ENCODE data around the gene MAST4.

The MAST4 gene

GRCh38 chr5:67020096-67020615, 424.0 kb downstream of the MAST4 start:
- Histone ChIP-seq H3K4me1 (ENCODE audit: insufficient read depth, low read length) (peaks cover 22% of the 10 kb centered on the region), H3K27me3 (ENCODE audit: control insufficient read depth in 1 of 2, insufficient read depth in 2 of 2, low read length in 2 of 2) (no peaks in the 10 kb centered on the region), H3K9me3 (ENCODE audit: low read length) (no peaks in the 10 kb centered on the region), H3K36me3 (ENCODE audit: insufficient read depth, low read length) (no peaks in the 10 kb centered on the region), H3K4me3 (ENCODE audit: low read depth in 1 of 2, low read length in 2 of 2) (no peak overlapping the region), H3K27ac (ENCODE audit: low read depth, low read length) (no peak overlapping the region), H3K9ac (ENCODE audit: low read length) (no peak overlapping the region)

GRCh38 chr5:67021031-67021430, 424.8 kb downstream of the MAST4 start:
- no peak overlapping the region for H3K9ac ChIP-seq (ENCODE audit: low read length)

GRCh38 chr5:67021521-67021920, 425.3 kb downstream of the MAST4 start:
- no peaks in the 10 kb centered on the region for H3K9me3 ChIP-seq (ENCODE audit: low read length)
- no peak overlapping the region for H3K4me3 ChIP-seq (ENCODE audit: low read depth in 1 of 2, low read length in 2 of 2)
- no peak overlapping the region for H3K27ac ChIP-seq (ENCODE audit: low read depth, low read length)
- H3K9ac ChIP-seq (ENCODE audit: low read length): no peak overlapping the region
- H3K4me1 ChIP-seq (ENCODE audit: insufficient read depth, low read length): peaks cover 12% of the 10 kb centered on the region
- no peaks in the 10 kb centered on the region for H3K27me3 ChIP-seq (ENCODE audit: control insufficient read depth in 1 of 2, insufficient read depth in 2 of 2, low read length in 2 of 2)
- H3K36me3 ChIP-seq (ENCODE audit: insufficient read depth, low read length): no peaks in the 10 kb centered on the region

More at GRCh38 chr5:67021031-67021430, 424.8 kb downstream of the MAST4 start:
- Histone ChIP-seq H3K9me3 (ENCODE audit: low read length) (no peaks in the 10 kb centered on the region), H3K4me1 (ENCODE audit: insufficient read depth, low read length) (peaks cover 15% of the 10 kb centered on the region), H3K27ac (ENCODE audit: low read depth, low read length) (no peak overlapping the region), H3K4me3 (ENCODE audit: low read depth in 1 of 2, low read length in 2 of 2) (no peak overlapping the region), H3K27me3 (ENCODE audit: control insufficient read depth in 1 of 2, insufficient read depth in 2 of 2, low read length in 2 of 2) (no peaks in the 10 kb centered on the region), H3K36me3 (ENCODE audit: insufficient read depth, low read length) (no peaks in the 10 kb centered on the region)

- H3K4me1 ChIP-seq (ENCODE audit: insufficient read depth, low read length): peaks cover 10% of the 10 kb centered on the region
- H3K9me3 ChIP-seq (ENCODE audit: low read length): no peaks in the 10 kb centered on the region
- no peaks in the 10 kb centered on the region for H3K36me3 ChIP-seq (ENCODE audit: insufficient read depth, low read length)
- no peaks in the 10 kb centered on the region for H3K27me3 ChIP-seq (ENCODE audit: control insufficient read depth in 1 of 2, insufficient read depth in 2 of 2, low read length in 2 of 2)
- H3K27ac ChIP-seq (ENCODE audit: low read depth, low read length): no peak overlapping the region
- no peak overlapping the region for H3K9ac ChIP-seq (ENCODE audit: low read length)
- H3K4me3 ChIP-seq (ENCODE audit: low read depth in 1 of 2, low read length in 2 of 2): no peak overlapping the region
Measured at GRCh38 chr5:67021962-67022361, 425.8 kb downstream of the MAST4 start.

GRCh38 chr5:67025457-67025856, 429.3 kb downstream of the MAST4 start:
- H3K36me3 ChIP-seq (ENCODE audit: insufficient read depth, low read length): no peaks in the 10 kb centered on the region
- no peaks in the 10 kb centered on the region for H3K9me3 ChIP-seq (ENCODE audit: low read length)
- H3K9ac ChIP-seq (ENCODE audit: low read length): no peak overlapping the region
- H3K4me3 ChIP-seq (ENCODE audit: low read depth in 1 of 2, low read length in 2 of 2): no peak overlapping the region
- no peaks in the 10 kb centered on the region for H3K27me3 ChIP-seq (ENCODE audit: control insufficient read depth in 1 of 2, insufficient read depth in 2 of 2, low read length in 2 of 2)
- no peak overlapping the region for H3K27ac ChIP-seq (ENCODE audit: low read depth, low read length)
- peaks cover 12% of the 10 kb centered on the region for H3K4me1 ChIP-seq (ENCODE audit: insufficient read depth, low read length)

GRCh38 chr5:67026278-67026677, 430.1 kb downstream of the MAST4 start:
- no peaks in the 10 kb centered on the region for H3K36me3 ChIP-seq (ENCODE audit: insufficient read depth, low read length)
- no peaks in the 10 kb centered on the region for H3K27me3 ChIP-seq (ENCODE audit: control insufficient read depth in 1 of 2, insufficient read depth in 2 of 2, low read length in 2 of 2)
- H3K9me3 ChIP-seq (ENCODE audit: low read length): no peaks in the 10 kb centered on the region
- H3K9ac ChIP-seq (ENCODE audit: low read length): no peak overlapping the region
- H3K4me3 ChIP-seq (ENCODE audit: low read depth in 1 of 2, low read length in 2 of 2): no peak overlapping the region
- H3K4me1 ChIP-seq (ENCODE audit: insufficient read depth, low read length): peaks cover 20% of the 10 kb centered on the region
- H3K27ac ChIP-seq (ENCODE audit: low read depth, low read length): no peak overlapping the region

GRCh38 chr5:67027171-67027570, 431.0 kb downstream of the MAST4 start:
- Histone ChIP-seq H3K9me3 (ENCODE audit: low read length) (no peaks in the 10 kb centered on the region), H3K27me3 (ENCODE audit: control insufficient read depth in 1 of 2, insufficient read depth in 2 of 2, low read length in 2 of 2) (no peaks in the 10 kb centered on the region), H3K9ac (ENCODE audit: low read length) (no peak overlapping the region), H3K27ac (ENCODE audit: low read depth, low read length) (no peak overlapping the region), H3K4me1 (ENCODE audit: insufficient read depth, low read length) (peaks cover 24% of the 10 kb centered on the region), H3K4me3 (ENCODE audit: low read depth in 1 of 2, low read length in 2 of 2) (no peak overlapping the region), H3K36me3 (ENCODE audit: insufficient read depth, low read length) (no peaks in the 10 kb centered on the region)

- H3K4me3 ChIP-seq (ENCODE audit: low read depth in 1 of 2, low read length in 2 of 2): no peak overlapping the region
- no peaks in the 10 kb centered on the region for H3K36me3 ChIP-seq (ENCODE audit: insufficient read depth, low read length)
- H3K9ac ChIP-seq (ENCODE audit: low read length): no peak overlapping the region
- H3K9me3 ChIP-seq (ENCODE audit: low read length): no peaks in the 10 kb centered on the region
- peaks cover 24% of the 10 kb centered on the region for H3K4me1 ChIP-seq (ENCODE audit: insufficient read depth, low read length)
- no peaks in the 10 kb centered on the region for H3K27me3 ChIP-seq (ENCODE audit: control insufficient read depth in 1 of 2, insufficient read depth in 2 of 2, low read length in 2 of 2)
- no peak overlapping the region for H3K27ac ChIP-seq (ENCODE audit: low read depth, low read length)
Measured at GRCh38 chr5:67028371-67028770, 432.2 kb downstream of the MAST4 start.

GRCh38 chr5:67028941-67029340, 432.7 kb downstream of the MAST4 start:
- Histone ChIP-seq H3K4me1 (ENCODE audit: insufficient read depth, low read length) (peaks cover 29% of the 10 kb centered on the region), H3K36me3 (ENCODE audit: insufficient read depth, low read length) (no peaks in the 10 kb centered on the region), H3K4me3 (ENCODE audit: low read depth in 1 of 2, low read length in 2 of 2) (no peak overlapping the region), H3K9ac (ENCODE audit: low read length) (no peak overlapping the region), H3K9me3 (ENCODE audit: low read length) (no peaks in the 10 kb centered on the region), H3K27me3 (ENCODE audit: control insufficient read depth in 1 of 2, insufficient read depth in 2 of 2, low read length in 2 of 2) (no peaks in the 10 kb centered on the region), H3K27ac (ENCODE audit: low read depth, low read length) (no peak overlapping the region)

- Histone ChIP-seq H3K27me3 (ENCODE audit: control insufficient read depth in 1 of 2, insufficient read depth in 2 of 2, low read length in 2 of 2) (no peaks in the 10 kb centered on the region), H3K4me3 (ENCODE audit: low read depth in 1 of 2, low read length in 2 of 2) (no peak overlapping the region), H3K9me3 (ENCODE audit: low read length) (no peaks in the 10 kb centered on the region), H3K4me1 (ENCODE audit: insufficient read depth, low read length) (peaks cover 35% of the 10 kb centered on the region), H3K36me3 (ENCODE audit: insufficient read depth, low read length) (no peaks in the 10 kb centered on the region), H3K9ac (ENCODE audit: low read length) (no peak overlapping the region), H3K27ac (ENCODE audit: low read depth, low read length) (no peak overlapping the region)
Measured at GRCh38 chr5:67029481-67029880, 433.3 kb downstream of the MAST4 start.

- H3K36me3 ChIP-seq (ENCODE audit: insufficient read depth, low read length): no peaks in the 10 kb centered on the region
- H3K9me3 ChIP-seq (ENCODE audit: low read length): no peaks in the 10 kb centered on the region
- H3K9ac ChIP-seq (ENCODE audit: low read length): no peak overlapping the region
- H3K27ac ChIP-seq (ENCODE audit: low read depth, low read length): no peak overlapping the region
- no peak overlapping the region for H3K4me3 ChIP-seq (ENCODE audit: low read depth in 1 of 2, low read length in 2 of 2)
- peaks cover 38% of the 10 kb centered on the region for H3K4me1 ChIP-seq (ENCODE audit: insufficient read depth, low read length)
- H3K27me3 ChIP-seq (ENCODE audit: control insufficient read depth in 1 of 2, insufficient read depth in 2 of 2, low read length in 2 of 2): no peaks in the 10 kb centered on the region
Measured at GRCh38 chr5:67030289-67031056, 434.3 kb downstream of the MAST4 start.

GRCh38 chr5:67031057-67031443, 434.9 kb downstream of the MAST4 start:
- Histone ChIP-seq H3K9ac (ENCODE audit: low read length) (no peak overlapping the region), H3K36me3 (ENCODE audit: insufficient read depth, low read length) (no peaks in the 10 kb centered on the region), H3K9me3 (ENCODE audit: low read length) (no peaks in the 10 kb centered on the region), H3K4me1 (ENCODE audit: insufficient read depth, low read length) (peaks cover 38% of the 10 kb centered on the region), H3K4me3 (ENCODE audit: low read depth in 1 of 2, low read length in 2 of 2) (no peak overlapping the region), H3K27me3 (ENCODE audit: control insufficient read depth in 1 of 2, insufficient read depth in 2 of 2, low read length in 2 of 2) (no peaks in the 10 kb centered on the region), H3K27ac (ENCODE audit: low read depth, low read length) (no peak overlapping the region)
